Anterior cingulate cortex (tissue), 58 donors: ENCODE results near the gene CXCL5.
"Not testable (repeated sequence)": the region's sequence is repeated elsewhere in the genome, so short reads cannot be mapped to it uniquely, and the experiment has no call there.

Experiments
- DNase-seq, 58 donors: peaks; one replicate each; lab custom pipeline; 2025; lab: John Stamatoyannopoulos, UW

CXCL5 gene

DNA sequence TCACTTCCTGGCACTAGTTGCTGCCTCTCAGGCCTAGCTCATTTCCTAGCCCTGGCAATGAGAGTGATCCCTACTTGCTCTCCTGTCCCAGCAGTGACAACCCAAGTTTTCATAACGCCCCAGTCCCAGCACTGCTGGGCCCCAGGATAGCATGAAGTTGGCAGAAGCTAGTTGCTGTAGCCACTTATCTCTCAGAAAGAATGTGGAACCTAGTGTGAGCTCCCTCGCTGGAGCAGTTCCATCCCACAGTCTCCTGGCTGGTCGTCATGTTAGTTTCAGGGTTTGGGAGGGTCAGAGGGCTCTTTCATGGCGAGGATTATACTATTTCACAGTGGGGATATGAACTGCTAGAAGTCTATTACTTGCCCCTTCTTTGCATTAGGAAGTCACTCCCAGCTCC, 21.8 kb downstream of the CXCL5 start:
- no peak for DNase-seq

DNA sequence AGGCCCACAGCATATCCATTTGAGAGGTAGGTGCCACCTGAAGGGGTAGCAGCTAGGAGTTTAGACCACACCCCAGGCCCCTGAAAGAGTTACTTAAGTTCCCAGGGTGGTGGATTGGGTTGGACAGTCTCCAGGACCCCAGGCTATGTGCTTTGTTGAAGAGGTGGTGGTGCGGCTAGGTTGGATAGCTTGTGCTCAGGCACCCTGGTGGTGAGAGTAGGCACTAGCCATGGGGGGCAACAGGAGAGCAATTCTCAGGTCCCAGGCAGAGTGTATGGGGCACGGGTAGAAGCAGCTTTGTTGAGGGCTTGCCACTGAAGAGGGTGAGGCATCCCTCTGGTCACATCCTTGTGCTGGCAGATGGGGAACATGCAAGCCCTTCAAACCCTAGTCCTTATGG, 22.3 kb downstream of the CXCL5 start:
- no peak for DNase-seq

DNA sequence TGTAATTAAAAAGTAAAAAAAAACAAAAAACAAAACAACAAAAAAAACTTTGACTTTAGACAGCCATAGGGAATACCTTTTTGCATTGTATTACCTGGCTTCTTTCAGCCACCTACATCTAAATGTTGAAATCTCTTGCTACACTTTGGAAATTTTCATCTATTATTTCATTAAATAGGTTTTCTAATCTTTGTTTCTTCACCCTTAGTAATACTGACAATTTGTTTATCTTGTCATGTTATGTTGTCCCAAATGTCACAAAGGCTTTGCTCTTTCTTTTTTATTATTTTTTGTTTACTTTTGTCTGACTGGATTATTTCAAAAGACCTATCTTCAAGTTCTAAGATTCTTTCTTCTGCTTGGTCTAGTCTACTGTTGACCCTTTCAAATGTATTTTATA, 24.1 kb downstream of the CXCL5 start:
- no peak for DNase-seq

DNA sequence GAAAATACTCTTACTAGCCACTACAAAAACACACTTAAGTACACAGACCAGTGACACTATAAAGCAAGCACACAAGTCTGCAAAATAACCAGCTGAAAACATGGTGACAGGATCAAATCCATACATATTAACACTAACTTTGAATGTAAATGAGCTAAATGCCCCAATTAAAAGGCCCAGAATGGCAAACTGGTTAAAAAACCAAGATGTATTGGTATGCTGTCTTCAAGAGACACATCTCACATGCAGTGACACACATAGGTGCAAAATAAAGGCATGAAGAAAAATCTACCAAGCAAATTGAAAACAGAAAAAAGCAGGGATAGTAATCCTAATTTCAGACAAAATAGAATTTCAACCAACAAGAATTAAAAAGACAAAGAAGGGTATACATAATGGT, 27.5 kb downstream of the CXCL5 start:
- DNase-seq: no peak

DNA sequence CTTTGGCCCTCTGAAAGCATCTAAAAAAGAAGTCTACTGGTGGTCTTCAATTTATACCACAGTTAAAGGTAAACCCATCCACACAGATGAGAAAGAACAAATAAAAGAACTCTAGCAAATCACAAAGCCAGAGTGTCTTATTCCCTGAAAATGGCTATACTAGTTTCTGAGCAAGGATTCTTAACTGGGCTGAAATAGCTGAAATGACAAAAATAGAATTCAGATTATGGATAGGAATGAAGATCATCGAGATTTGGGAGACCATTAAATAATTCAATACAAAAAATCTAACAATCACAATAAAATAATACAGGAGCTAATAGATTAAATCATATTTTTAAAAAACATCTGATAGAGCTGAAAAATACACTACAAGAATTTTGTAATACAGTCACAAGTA, 28.5 kb downstream of the CXCL5 start:
- DNase-seq: no peak

DNA sequence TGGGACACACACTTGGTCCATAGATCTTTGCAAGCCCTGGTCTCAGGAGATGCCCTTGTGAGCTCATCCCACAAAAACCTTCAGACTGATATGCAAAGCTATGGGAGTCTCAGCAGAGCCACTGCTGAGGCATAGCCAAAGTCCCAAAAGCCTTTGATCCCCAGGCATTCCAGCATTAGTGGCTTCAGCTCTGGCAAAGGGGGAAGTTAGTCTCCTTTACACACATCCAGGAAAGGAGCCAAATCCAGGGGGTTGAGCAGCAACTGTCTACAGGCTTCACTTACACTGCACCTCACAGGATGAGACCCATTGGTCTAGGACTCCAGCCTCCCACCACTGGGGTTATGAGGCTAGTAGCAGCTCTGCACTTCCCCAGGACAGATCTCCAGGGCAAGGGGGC, 30.6 kb downstream of the CXCL5 start:
- no peak for DNase-seq

DNA sequence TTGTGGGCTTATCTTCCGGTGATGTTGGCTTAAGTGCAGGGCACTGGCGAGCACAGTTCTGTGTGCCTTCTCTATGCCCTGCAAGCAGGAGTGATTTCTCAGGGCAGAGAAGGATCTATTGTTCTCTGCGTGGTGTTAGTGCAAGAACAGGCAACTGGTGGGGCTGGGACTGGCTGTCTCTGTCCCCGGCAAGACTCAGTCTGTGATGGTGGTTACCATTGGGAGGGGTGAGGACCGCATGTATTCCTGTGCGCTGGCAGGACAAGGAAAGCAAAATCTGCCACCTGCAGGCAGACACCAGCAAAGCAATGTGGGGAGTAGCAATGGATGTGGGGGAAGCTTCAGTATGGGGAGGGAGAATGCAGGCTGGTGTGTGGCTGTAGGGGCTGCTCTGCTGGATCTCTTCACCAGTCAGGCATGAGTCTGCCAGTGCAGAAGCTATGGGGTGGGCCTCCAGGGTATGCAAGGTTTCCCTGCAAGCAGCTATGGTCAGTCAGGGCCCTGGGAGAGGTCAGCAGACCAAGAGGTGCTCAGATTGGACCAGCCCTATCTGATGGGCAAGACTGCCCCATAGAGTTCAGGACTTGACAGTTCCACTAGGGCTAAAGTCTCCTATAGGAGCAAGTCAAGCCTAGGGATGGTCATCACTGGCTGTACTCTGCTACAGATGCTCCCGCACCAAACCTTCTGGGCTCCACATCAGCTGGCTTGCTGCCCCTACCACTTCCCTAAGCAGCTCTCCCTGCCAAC, 33.4 kb downstream of the CXCL5 start:
- DNase-seq: peak in 1 of 58 donors; percentile 2

DNA sequence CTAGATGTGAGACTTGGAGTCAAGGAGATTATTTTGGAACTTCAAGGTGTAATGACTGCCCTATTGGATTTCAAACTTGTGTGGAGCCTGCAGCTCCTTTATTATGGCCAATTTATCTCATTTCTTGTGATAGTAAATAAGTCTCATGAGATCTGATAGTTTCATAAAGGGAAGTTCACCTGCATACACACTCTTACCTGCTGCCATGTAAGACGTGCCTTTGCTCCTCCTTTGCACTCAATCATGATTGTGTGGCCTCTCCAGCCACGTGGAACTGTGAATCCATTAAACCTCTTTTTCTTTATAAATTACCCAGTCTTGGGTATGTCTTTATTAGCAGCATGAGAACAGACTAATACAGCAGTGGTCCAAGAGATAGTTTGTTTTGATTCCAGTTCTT, 35.8 kb downstream of the CXCL5 start:
- no peak for DNase-seq

DNA sequence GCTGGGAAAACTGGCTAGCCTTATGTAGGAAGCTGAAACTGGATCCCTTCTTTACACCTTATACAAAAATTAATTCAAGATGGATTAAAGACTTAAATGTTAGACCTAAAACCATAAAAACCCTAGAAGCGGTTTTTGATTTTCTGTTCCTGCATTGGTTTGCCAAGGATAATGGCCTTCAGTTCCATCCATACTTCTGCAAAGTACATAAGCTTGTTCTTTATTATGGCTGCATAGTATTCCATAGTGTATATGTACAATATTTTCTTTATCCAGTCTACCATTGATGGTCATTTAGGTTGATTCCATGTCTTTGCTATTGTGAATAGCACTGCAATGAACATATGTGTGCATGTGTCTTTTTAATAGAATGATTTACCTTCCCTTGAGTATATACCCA, 39.4 kb downstream of the CXCL5 start:
- not testable (repeated sequence) for DNase-seq

DNA sequence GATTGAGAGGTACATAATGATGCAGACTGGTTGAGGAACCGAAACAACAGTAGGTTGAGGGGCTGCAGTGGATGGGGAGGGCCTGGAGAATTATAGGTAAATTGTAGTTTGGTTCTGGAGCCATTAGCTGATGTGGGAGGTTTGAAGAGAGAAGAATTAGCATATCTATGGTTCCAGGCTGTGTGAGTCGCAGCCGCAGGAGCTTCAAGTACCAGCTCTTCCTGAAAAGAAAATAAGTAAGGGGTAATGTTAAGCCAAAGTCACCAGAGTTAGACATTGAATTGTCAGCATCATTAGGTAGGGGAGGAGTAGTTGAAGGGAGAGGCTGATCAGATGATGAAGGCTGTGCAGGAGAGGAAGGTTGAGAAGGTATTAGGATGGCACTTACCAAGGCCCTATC, 46.1 kb downstream of the CXCL5 start:
- no peak for DNase-seq

DNA sequence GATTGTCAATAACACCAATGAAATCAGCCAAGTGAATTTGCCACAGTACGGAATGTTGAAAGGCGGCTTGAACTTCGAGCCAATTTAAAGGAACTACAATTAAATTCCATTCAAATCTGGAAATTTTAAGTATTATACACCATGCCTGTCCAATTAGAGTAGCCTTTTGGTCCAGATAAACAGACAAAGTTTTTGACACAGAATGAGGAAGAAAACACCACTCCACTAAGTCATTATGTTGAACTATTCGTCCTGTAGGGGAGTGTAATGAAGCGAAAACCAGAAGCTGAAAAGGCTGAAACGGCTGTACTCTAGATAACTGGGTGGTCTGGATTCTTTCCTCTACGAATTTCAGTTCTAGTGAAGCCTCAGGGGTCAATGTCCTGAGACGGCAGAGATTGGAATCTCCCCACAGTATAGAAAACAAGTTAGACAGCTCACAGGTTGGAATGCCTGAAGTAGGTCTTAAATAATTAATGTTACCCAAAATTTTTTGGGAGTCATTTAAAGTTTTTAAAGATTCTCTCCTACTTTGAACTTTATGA, 48.0 kb downstream of the CXCL5 start:
- not testable (repeated sequence) for DNase-seq

DNA sequence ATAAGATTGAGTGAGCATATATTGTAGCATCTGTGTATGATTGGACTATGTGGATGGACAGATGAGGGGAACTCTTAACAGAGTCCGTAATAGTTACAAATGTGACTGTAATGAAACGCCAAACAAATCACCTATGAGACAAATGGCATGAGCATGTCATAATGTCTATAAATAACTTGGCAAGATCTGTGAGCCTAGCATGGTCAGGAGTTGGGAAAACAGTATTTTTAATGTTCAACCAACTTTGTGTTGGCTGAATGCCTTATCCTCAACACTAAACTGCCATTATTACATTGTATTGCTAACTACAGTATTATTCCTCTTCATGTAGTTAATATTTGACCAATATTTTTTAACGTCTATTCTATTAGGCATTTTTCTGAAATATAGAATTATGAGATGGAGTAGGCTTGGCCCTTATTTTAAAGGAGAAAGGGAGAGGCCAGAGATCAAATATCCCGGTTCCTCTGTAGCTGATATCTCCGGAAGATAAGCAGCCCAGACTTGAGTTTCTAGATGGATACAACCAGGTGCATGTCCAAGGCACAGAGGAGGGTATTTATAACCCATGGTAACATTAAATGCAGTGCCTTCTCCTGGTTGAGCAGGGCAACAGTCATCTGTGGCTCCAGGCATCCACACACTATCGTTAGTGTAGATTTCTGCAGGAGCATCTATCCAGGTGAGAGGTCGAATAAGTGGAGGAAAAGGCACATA, 49.3 kb downstream of the CXCL5 start:
- DNase-seq: no peak

DNA sequence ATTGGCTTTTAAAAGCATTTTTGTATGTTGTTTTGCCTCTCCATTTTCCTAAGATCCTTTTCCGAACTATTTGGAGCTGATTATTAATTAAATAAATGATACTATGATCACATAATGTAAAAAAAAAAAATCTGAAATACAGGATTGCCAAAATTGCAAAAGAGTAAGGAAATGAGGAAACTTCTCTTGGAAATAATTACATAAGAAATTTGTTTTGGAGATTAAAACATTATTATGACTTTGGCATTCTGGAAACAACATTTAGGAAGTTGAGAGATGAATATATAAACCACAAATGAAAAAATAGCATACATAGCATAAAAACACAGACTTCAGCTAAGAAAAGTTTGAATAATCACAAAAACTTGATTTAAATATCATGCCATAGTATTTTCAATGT, 50.2 kb downstream of the CXCL5 start:
- DNase-seq: no peak

DNA sequence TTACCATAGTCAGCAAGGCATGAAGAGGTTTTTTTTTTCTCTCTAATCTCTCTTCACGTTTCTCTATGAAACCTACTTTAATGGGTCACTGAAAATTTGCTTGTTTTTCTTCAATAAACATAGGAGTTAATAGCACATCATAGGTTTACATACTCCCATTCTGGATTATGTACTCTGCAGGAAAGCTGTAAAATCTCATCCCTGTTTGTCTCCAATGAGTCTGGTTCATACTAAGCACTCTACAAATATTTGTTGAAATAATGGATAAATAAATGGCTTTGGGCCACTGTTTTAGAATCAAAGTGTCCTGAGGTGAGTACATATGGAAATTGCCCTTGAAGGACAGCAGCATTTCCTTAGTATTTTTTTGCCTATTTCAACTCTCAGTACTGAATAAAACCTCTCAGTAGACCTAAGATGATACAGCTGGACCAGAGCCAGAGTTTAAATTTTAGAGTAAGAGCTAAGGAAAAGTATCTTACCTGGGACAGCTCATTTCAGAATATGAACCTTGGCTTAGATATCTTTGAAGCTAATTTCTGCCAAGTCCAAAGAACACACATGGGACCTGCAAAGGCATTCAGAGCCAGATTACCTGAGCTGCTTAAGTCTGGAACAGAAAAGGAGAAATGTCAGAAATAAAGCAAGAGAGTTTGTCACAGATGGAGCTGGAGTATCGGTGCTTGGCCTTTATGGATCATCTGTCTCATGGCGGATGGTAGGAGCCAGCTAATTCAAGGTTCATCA, 51.1 kb downstream of the CXCL5 start:
- no peak for DNase-seq

DNA sequence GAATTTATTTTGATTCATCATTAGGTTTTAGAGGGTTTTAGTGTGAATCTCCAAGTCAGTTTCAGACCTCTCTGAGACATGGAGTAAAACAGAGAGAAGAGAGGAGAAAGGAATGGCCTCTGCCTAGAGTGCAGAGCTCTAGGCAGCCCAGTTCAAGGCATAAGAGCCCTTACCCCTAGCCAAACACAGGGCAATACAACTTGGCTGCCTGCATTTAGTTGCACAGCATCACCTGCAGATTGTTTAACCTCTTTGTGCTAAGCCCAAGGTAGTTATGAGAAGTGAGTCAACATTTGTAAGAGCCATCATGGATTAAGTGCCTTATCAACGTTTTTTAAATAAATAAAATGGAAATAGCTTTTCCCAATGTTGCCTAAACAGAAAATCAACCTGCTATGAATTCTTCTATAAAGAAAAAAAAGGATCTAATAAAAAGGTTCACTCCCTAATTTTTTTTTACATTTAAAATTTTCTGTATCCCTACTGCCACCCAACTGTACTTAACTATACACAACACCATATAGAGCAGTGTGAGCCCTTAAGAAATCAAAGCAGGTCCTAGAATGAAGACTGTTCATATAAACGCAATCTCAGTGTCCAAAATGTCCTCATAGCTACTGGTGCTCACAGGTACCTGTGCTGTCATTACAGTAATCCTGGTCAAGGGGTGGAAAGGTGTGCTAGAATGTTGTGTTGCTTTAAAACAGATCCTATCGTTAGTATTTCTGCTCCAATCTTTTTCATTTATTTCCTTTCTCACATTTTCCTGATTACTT, 52.6 kb downstream of the CXCL5 start:
- DNase-seq: no peak
